HCT116 (cell line): Measurements from ENCODE around the gene DOCK2.

ENCODE experiments used
- POLR2AphosphoS5 ChIP-seq: IDR thresholded peaks from 2 replicates; pipeline ENCODE4 v1.6.1; 2011; ENCODE audit warnings: mild to moderate bottlenecking, low read depth, low read length, moderate library complexity
- TF ChIP-seq, protein P1 (sequence below), 3 experiments: fragments of 200-600 bp in 1 of 3; sonication (generic) in 1 of 3; IDR thresholded peaks in 2 of 3; conservative IDR thresholded peaks in 1 of 3; 2 replicates each; pipeline ENCODE4 v1.5.1; 2012 to 2017; ENCODE audit warnings: low read depth in 2 of 3, low read length in 2 of 3, antibody characterized with exemption in 1 of 3, borderline replicate concordance in 1 of 3, control low read depth in 1 of 3, mild to moderate bottlenecking in 1 of 3, mixed read lengths in 1 of 3, mixed run types in 1 of 3, moderate library complexity in 1 of 3; ENCODE audit not compliant: insufficient read depth in 1 of 3

DNA sequence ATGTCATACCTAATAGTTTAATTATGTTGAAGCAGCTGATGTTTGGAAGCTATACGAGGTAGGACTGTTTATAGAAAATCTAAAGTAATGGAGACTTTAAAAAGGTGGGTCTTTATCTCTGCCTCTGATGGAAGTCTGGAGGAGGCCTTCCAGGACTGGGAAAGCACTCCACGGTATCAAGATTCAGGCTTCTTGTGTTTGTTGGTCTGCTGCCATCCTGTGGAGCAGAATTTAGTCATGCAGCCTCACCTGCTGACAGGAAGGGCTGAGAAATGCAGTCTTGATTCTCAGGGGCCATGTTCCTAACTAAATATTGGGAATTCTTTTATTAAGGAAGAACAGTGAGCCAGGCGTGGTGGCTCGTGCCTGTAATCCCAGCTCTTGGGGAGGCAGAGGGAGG lies 37.6 kb upstream of the DOCK2 start:
- no peak for TF ChIP-seq POLR2AphosphoS5
- TF ChIP-seq, protein P1, sequence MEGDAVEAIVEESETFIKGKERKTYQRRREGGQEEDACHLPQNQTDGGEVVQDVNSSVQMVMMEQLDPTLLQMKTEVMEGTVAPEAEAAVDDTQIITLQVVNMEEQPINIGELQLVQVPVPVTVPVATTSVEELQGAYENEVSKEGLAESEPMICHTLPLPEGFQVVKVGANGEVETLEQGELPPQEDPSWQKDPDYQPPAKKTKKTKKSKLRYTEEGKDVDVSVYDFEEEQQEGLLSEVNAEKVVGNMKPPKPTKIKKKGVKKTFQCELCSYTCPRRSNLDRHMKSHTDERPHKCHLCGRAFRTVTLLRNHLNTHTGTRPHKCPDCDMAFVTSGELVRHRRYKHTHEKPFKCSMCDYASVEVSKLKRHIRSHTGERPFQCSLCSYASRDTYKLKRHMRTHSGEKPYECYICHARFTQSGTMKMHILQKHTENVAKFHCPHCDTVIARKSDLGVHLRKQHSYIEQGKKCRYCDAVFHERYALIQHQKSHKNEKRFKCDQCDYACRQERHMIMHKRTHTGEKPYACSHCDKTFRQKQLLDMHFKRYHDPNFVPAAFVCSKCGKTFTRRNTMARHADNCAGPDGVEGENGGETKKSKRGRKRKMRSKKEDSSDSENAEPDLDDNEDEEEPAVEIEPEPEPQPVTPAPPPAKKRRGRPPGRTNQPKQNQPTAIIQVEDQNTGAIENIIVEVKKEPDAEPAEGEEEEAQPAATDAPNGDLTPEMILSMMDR (IDR thresholded peaks at IDR 0.05 in 2 of 3, conservative IDR thresholded peaks at IDR 0.05 in 1 of 3; ENCODE audit: borderline replicate concordance in 1 of 3, insufficient read depth in 1 of 3, low read depth in 2 of 3, low read length in 2 of 3): no peak
